HCT116 (cell line): ENCODE results near the gene PDK2. TPM values are rescaled to one million over a fixed set of nuclear protein-coding genes. Genes with fewer than 3 reads are reported as not detected.

Experiments
- ATAC-seq: fragments of 200-7000 bp; cut with Tn5 transposase; 2 replicates; pipeline ENCODE4 v1.9.1; 2020; ENCODE audit warnings: mild to moderate bottlenecking, moderate library complexity
- BruUV-seq: library from RNA; stranded (reverse); fragments of 400-500 nt; replicated peaks from 2 replicates; lab custom pipeline; 2021; lab: Mats Ljungman, UMichigan
- CTCF ChIA-PET: fragments of 300-600 bp; sonication (Branson Sonifier 250); formaldehyde crosslinking; loops from one replicate; lab custom pipeline; 2021; ENCODE audit warnings: antibody characterized with exemption; lab: Charles Lee
- POLR2A ChIA-PET: fragments of 300-600, 350-600 bp; sonication (Branson Sonifier 250); formaldehyde crosslinking; loops from one replicate; lab custom pipeline; 2021; ENCODE audit warnings: antibody characterized with exemption; lab: Charles Lee
- RAD21 ChIA-PET, 2 experiments: fragments of 300-600 bp; sonication (Branson Sonifier 250); formaldehyde crosslinking; loops; one replicate each; lab custom pipeline; 2023; ENCODE audit warnings: low total read pairs in 2 of 2; ENCODE audit not compliant: uncharacterized antibody in 2 of 2, unreplicated experiment in 2 of 2, low non-redundant PET in 1 of 2; lab: Charles Lee
- DNase-seq: peaks from one replicate; pipeline ENCODE4 v3.0.0-alpha.2; 2010; ENCODE audit warnings: low read depth, low spot score
- H2AFZ ChIP-seq: fragments of 200-600 bp; shearing (Covaris generic), sonication (generic); 2 replicates; pipeline ENCODE4 v1.6.1; 2017; ENCODE audit warnings: low read depth, mixed run types, mixed read lengths, antibody characterized with exemption, low read length; ENCODE audit not compliant: poor library complexity, severe bottlenecking
- H3K27ac ChIP-seq: 2 replicates; pipeline ENCODE4 v1.5.1; 2012; ENCODE audit warnings: low read depth, low read length
- H3K27me3 ChIP-seq: fragments of 200-600 bp; sonication (generic); 2 replicates; pipeline ENCODE4 v1.6.1; 2016; ENCODE audit warnings: mixed run types, low read length, mixed read lengths; ENCODE audit not compliant: insufficient read depth
- H3K36me3 ChIP-seq, 2 experiments: fragments of 200-500 bp in 1 of 2; fragments of 200-600 bp in 1 of 2; sonication (Bioruptor generic) in 1 of 2; sonication (generic) in 1 of 2; 2 replicates each; pipeline versions ENCODE4 v1.5.1 to v1.6.1; 2014 to 2016; ENCODE audit warnings: low read length in 2 of 2, inconsistent platforms in 1 of 2, mixed read lengths in 1 of 2, mixed run types in 1 of 2; ENCODE audit not compliant: insufficient read depth in 2 of 2, control insufficient read depth in 1 of 2
- H3K4me1 ChIP-seq, 2 experiments: fragments of 200-600 bp in 1 of 2; sonication (generic) in 1 of 2; 2 replicates each; pipeline versions ENCODE4 v1.5.1 to v1.6.1; 2012 to 2017; ENCODE audit warnings: low read length in 2 of 2, inconsistent platforms in 1 of 2, mild to moderate bottlenecking in 1 of 2, mixed read lengths in 1 of 2, mixed run types in 1 of 2, moderate library complexity in 1 of 2; ENCODE audit not compliant: insufficient read depth in 2 of 2, control insufficient read depth in 1 of 2
- H3K4me2 ChIP-seq: fragments of 200-600 bp; sonication (generic); 2 replicates; pipeline ENCODE4 v1.6.1; 2017; ENCODE audit warnings: mixed run types, low read length, mixed read lengths
- H3K4me3 ChIP-seq, 2 experiments: fragments of 200-600 bp in 1 of 2; sonication (generic) in 1 of 2; replicated peaks in 1 of 2; 2 replicates each; pipeline ENCODE4 v1.5.1; 2011 to 2016; ENCODE audit warnings: low read length in 2 of 2, control low read depth in 1 of 2, low read depth in 1 of 2, mild to moderate bottlenecking in 1 of 2, mixed read lengths in 1 of 2, mixed run types in 1 of 2
- H3K79me2 ChIP-seq: fragments of 200-600 bp; sonication (generic); 2 replicates; pipeline ENCODE4 v1.6.1; 2017; ENCODE audit warnings: mild to moderate bottlenecking, mixed run types, low read length, moderate library complexity, mixed read lengths; ENCODE audit not compliant: insufficient read depth
- H3K9ac ChIP-seq: fragments of 200-600 bp; sonication (generic); 2 replicates; pipeline ENCODE4 v1.6.1; 2016; ENCODE audit warnings: low read length, mixed read lengths
- H3K9me2 ChIP-seq: fragments of 200-600 bp; sonication (generic), shearing (Covaris generic); 2 replicates; pipeline ENCODE4 v1.6.1; 2017; ENCODE audit warnings: mixed run types, mild to moderate bottlenecking, moderate library complexity; ENCODE audit not compliant: insufficient read depth
- H3K9me3 ChIP-seq, 2 experiments: fragments of 200-500 bp in 1 of 2; fragments of 200-600 bp in 1 of 2; sonication (Bioruptor generic) in 1 of 2; sonication (generic) in 1 of 2; 2 replicates each; pipeline ENCODE4 v1.6.1; 2014 to 2017; ENCODE audit warnings: low read length in 2 of 2, mixed read lengths in 2 of 2, inconsistent platforms in 1 of 2, low read depth in 1 of 2, mild to moderate bottlenecking in 1 of 2, mixed run types in 1 of 2, moderate library complexity in 1 of 2; ENCODE audit not compliant: control insufficient read depth in 1 of 2, insufficient read depth in 1 of 2
- H4K20me1 ChIP-seq: fragments of 200-600 bp; sonication (generic), shearing (Covaris generic); 2 replicates; pipeline ENCODE4 v1.6.1; 2017; ENCODE audit warnings: mixed run types, mild to moderate bottlenecking, moderate library complexity; ENCODE audit not compliant: insufficient read depth
- ATF3 ChIP-seq: IDR thresholded peaks from 2 replicates; pipeline ENCODE4 v1.6.1; 2012
- CTCF ChIP-seq, 3 experiments: fragments of 200-600 bp in 1 of 3; sonication (generic) in 1 of 3; IDR thresholded peaks in 2 of 3; conservative IDR thresholded peaks in 1 of 3; 2 replicates each; pipeline ENCODE4 v1.5.1; 2012 to 2017; ENCODE audit warnings: low read depth in 2 of 3, low read length in 2 of 3, antibody characterized with exemption in 1 of 3, borderline replicate concordance in 1 of 3, control low read depth in 1 of 3, mild to moderate bottlenecking in 1 of 3, mixed read lengths in 1 of 3, mixed run types in 1 of 3, moderate library complexity in 1 of 3; ENCODE audit not compliant: insufficient read depth in 1 of 3
- EGR1 ChIP-seq: IDR thresholded peaks from 2 replicates; pipeline ENCODE4 v1.6.1; 2012; ENCODE audit warnings: low read depth
- EZH2 ChIP-seq: fragments of 200-600 bp; sonication (generic); IDR thresholded peaks from 2 replicates; pipeline ENCODE4 v1.6.1; 2017; ENCODE audit warnings: antibody characterized with exemption, mixed run types
- EZH2phosphoT487 ChIP-seq: fragments of 200-600 bp; IDR thresholded peaks from 2 replicates; pipeline ENCODE4 v1.6.1; 2018; ENCODE audit warnings: antibody characterized with exemption, borderline replicate concordance
- FOSL1 ChIP-seq: IDR thresholded peaks from 2 replicates; pipeline ENCODE4 v1.6.1; 2012; ENCODE audit warnings: low read depth
- RAD21 ChIP-seq: IDR thresholded peaks from 2 replicates; pipeline ENCODE4 v1.6.1; 2012; ENCODE audit warnings: low read depth, mild to moderate bottlenecking
- SIN3A ChIP-seq: IDR thresholded peaks from 2 replicates; pipeline ENCODE4 v1.6.1; 2012; ENCODE audit warnings: low read depth
- SP1 ChIP-seq: IDR thresholded peaks from 2 replicates; pipeline ENCODE4 v1.6.1; 2012; ENCODE audit warnings: low read depth
- YY1 ChIP-seq: IDR thresholded peaks from 2 replicates; pipeline ENCODE4 v1.6.1; 2011; ENCODE audit warnings: low read length, low read depth, moderate library complexity, mild to moderate bottlenecking; ENCODE audit not compliant: insufficient replicate concordance; ENCODE audit errors: extremely low read depth
- ZNF274 ChIP-seq: fragments of 200-500 bp; sonication (Bioruptor generic); IDR thresholded peaks from 2 replicates; pipeline ENCODE4 v1.6.1; 2014; ENCODE audit warnings: mild to moderate bottlenecking, low read depth, low read length, inconsistent platforms
- intact Hi-C: fragments of 100-400 bp; cut with micrococcal nuclease; formaldehyde crosslinking; loops from 2 replicates; pipeline ENCODE4 v1.10.0; 2022
- total RNA-seq: library from RNA; stranded (reverse); gene quantifications from one replicate; pipeline ENCODE4 v1.2.1, GENCODE V29; 2021; ENCODE audit not compliant: unreplicated experiment

Gene PDK2
- total RNA-seq, 1 experiment from 2014 or later, result 39.1 TPM

GRCh38 chr17:50080827-50081226 is 14.3 kb upstream of the PDK2 start:
- no TSS peak for BruUV-seq
- Histone ChIP-seq H3K27ac (no peak overlapping the region), H3K79me2 (peaks cover 27% of the 10 kb centered on the region; the same call in 1 of the 2 replicates), H3K9me2 (no peaks in the 10 kb centered on the region), H3K36me3 (peaks cover 78% of the 10 kb centered on the region in 2 experiments), H3K27me3 (no peaks in the 10 kb centered on the region), H3K9ac (no peak overlapping the region), H2AFZ (no peak overlapping the region), H3K9me3 (no peaks in the 10 kb centered on the region), H3K4me3 (no peak overlapping the region), H3K4me1 (peaks cover 6 to 16% of the 10 kb centered on the region in 2 experiments; a peak in 2 of 4 replicates), H4K20me1 (peaks cover 5% of the 10 kb centered on the region; the same call in 1 of the 2 replicates), H3K4me2 (no peak overlapping the region)
- intact Hi-C loops, result no loop called here
- ChIA-PET CTCF (no interaction called here), POLR2A (interaction anchor here (0.8 kb wide), 1 partner anchor 19 kb away, joined by 3 read pairs; no protein-coding TSS in a partner anchor), RAD21 (no interaction called here)
- no peak for DNase-seq
- TF ChIP-seq EZH2phosphoT487 (no peak), EZH2 (no peak), SP1 (no peak)
- ATAC-seq, result no peak

GRCh38 chr17:50081757-50082156 is 13.4 kb upstream of the PDK2 start:
- BruUV-seq, result no TSS peak
- intact Hi-C loops, result no loop called here
- Histone ChIP-seq H3K9ac (no peak overlapping the region), H4K20me1 (peaks cover 5% of the 10 kb centered on the region; the same call in 1 of the 2 replicates), H3K27me3 (no peaks in the 10 kb centered on the region), H3K27ac (no peak overlapping the region), H3K4me1 (peaks cover 6 to 16% of the 10 kb centered on the region in 2 experiments; a peak in 2 of 4 replicates), H3K79me2 (peaks cover 25% of the 10 kb centered on the region; the same call in 1 of the 2 replicates), H3K9me3 (no peaks in the 10 kb centered on the region), H3K36me3 (peaks cover 70% of the 10 kb centered on the region in 2 experiments), H3K9me2 (no peaks in the 10 kb centered on the region), H3K4me2 (no peak overlapping the region), H2AFZ (no peak overlapping the region), H3K4me3 (no peak overlapping the region)
- ChIA-PET RAD21 (no interaction called here), POLR2A (interaction anchor here (0.7 to 1.0 kb wide), 2 partner anchors 13 to 17 kb away, joined by 3 read pairs; no protein-coding TSS in a partner anchor), CTCF (interaction anchor here (1.4 kb wide), 2 partner anchors 12 to 54 kb away, joined by 7 to 9 read pairs; no protein-coding TSS in a partner anchor)
- no peak for DNase-seq
- ATAC-seq, result no peak
- TF ChIP-seq ATF3 (no peak), ZNF274 (no peak), RAD21 (no peak), SIN3A (no peak), YY1 (no peak), FOSL1 (no peak), CTCF (IDR thresholded peaks at IDR 0.05 in 2 of 3, conservative IDR thresholded peaks at IDR 0.05 in 1 of 3; ENCODE audit: borderline replicate concordance in 1 of 3, insufficient read depth in 1 of 3, low read depth in 2 of 3, low read length in 2 of 3) (no peak), EGR1 (no peak)
